ENCODE measurements around the gene GPRIN3. TPM values are rescaled to one million over a fixed set of nuclear protein-coding genes. Genes with fewer than 3 reads are reported as not detected.
"Not testable (repeated sequence)": the region's sequence is repeated elsewhere in the genome, so short reads cannot be mapped to it uniquely, and the experiment has no call there.

GPRIN3 gene
- total RNA-seq, 1 donor from 2014 or later, result not detected

GRCh38 chr4:89214308-89214707 is 93.3 kb downstream of the GPRIN3 start:
- Histone ChIP-seq H3K4me3 (ENCODE audit: low read depth, low read length) (no peak overlapping the region), H3K27me3 (ENCODE audit: control insufficient read depth, insufficient read depth, low read length) (no peaks in the 10 kb centered on the region), H3K36me3 (ENCODE audit: control insufficient read depth, insufficient read depth, low read length) (no peaks in the 10 kb centered on the region)
- DNase-seq (ENCODE audit: low read depth) (no peak), FAIRE-seq (peak; percentile 62)
- no peak for TF ChIP-seq CTCF (IDR thresholded peaks at IDR 0.05; ENCODE audit: insufficient read depth, low read length, severe bottlenecking)

GRCh38 chr4:89213382-89213701 is 94.3 kb downstream of the GPRIN3 start:
- no peak for TF ChIP-seq CTCF (IDR thresholded peaks at IDR 0.05; ENCODE audit: insufficient read depth, low read length, severe bottlenecking)
- no peak for DNase-seq (ENCODE audit: low read depth)
- no peaks in the 10 kb centered on the region for H3K27me3 ChIP-seq (ENCODE audit: control insufficient read depth, insufficient read depth, low read length)
- H3K36me3 ChIP-seq (ENCODE audit: control insufficient read depth, insufficient read depth, low read length), result no peaks in the 10 kb centered on the region
- H3K4me3 ChIP-seq (ENCODE audit: low read depth, low read length), result no peak overlapping the region
- FAIRE-seq, result peak; percentile 43

- H3K27me3 ChIP-seq (ENCODE audit: control insufficient read depth, insufficient read depth, low read length), result no peaks in the 10 kb centered on the region
- no peak overlapping the region for H3K4me3 ChIP-seq (ENCODE audit: low read depth, low read length)
- peak; percentile 13 for FAIRE-seq
- peak; percentile 39 for DNase-seq (ENCODE audit: low read depth)
- no peaks in the 10 kb centered on the region for H3K36me3 ChIP-seq (ENCODE audit: control insufficient read depth, insufficient read depth, low read length)
- no peak for TF ChIP-seq CTCF (IDR thresholded peaks at IDR 0.05; ENCODE audit: insufficient read depth, low read length, severe bottlenecking)
Observed at GRCh38 chr4:89212666-89213381, 94.8 kb downstream of the GPRIN3 start.

GRCh38 chr4:89204624-89205023 is 103.0 kb downstream of the GPRIN3 start:
- DNase-seq (ENCODE audit: low read depth) (peak; percentile 16), FAIRE-seq (no peak)
- H3K4me3 ChIP-seq (ENCODE audit: low read depth, low read length), result no peak overlapping the region
- no peak for TF ChIP-seq CTCF (IDR thresholded peaks at IDR 0.05; ENCODE audit: insufficient read depth, low read length, severe bottlenecking)
- no peaks in the 10 kb centered on the region for H3K36me3 ChIP-seq (ENCODE audit: control insufficient read depth, insufficient read depth, low read length)
- H3K27me3 ChIP-seq (ENCODE audit: control insufficient read depth, insufficient read depth, low read length), result no peaks in the 10 kb centered on the region

- H3K4me3 ChIP-seq (ENCODE audit: low read depth, low read length), result no peak overlapping the region
- DNase-seq (ENCODE audit: low read depth), result no peak
- no peaks in the 10 kb centered on the region for H3K36me3 ChIP-seq (ENCODE audit: control insufficient read depth, insufficient read depth, low read length)
- no peak for FAIRE-seq
- no peak for TF ChIP-seq CTCF (IDR thresholded peaks at IDR 0.05; ENCODE audit: insufficient read depth, low read length, severe bottlenecking)
- H3K27me3 ChIP-seq (ENCODE audit: control insufficient read depth, insufficient read depth, low read length), result no peaks in the 10 kb centered on the region
Observed at GRCh38 chr4:89203902-89204301, 103.7 kb downstream of the GPRIN3 start.

GRCh38 chr4:89199394-89199793 is 108.2 kb downstream of the GPRIN3 start:
- not testable (repeated sequence) for FAIRE-seq

More at GRCh38 chr4:89199394-89199793, 108.2 kb downstream of the GPRIN3 start:
- DNase-seq (ENCODE audit: low read depth); H3K36me3 ChIP-seq (ENCODE audit: control insufficient read depth, insufficient read depth, low read length); H3K27me3 ChIP-seq (ENCODE audit: control insufficient read depth, insufficient read depth, low read length); H3K4me3 ChIP-seq (ENCODE audit: low read depth, low read length): not testable (repeated sequence)
